RWPE2 (cell line): ENCODE measurements around the gene SGPL1.

ENCODE experiments used
- ATAC-seq: fragments of 200-7000 bp; cut with Tn5 transposase; 3 replicates; pipeline ENCODE4 v1.9.1; 2021; ENCODE audit warnings: low read depth
- DNase-seq: peaks from one replicate; pipeline ENCODE4 v3.0.0-alpha.2; 2020; ENCODE audit warnings: low spot score
- H3K27ac ChIP-seq: fragments of 450-650 bp; 2 replicates; pipeline ENCODE4 v1.5.1; 2017; ENCODE audit warnings: mild to moderate bottlenecking; ENCODE audit not compliant: poor library complexity, severe bottlenecking
- H3K27me3 ChIP-seq: fragments of 250-450 bp; sonication (Bioruptor Pico); 2 replicates; pipeline ENCODE4 v1.5.1; 2021; ENCODE audit warnings: mild to moderate bottlenecking, moderate library complexity; ENCODE audit not compliant: insufficient read depth, poor library complexity, severe bottlenecking
- H3K36me3 ChIP-seq: fragments of 250-450 bp; sonication (Bioruptor Pico); 2 replicates; pipeline ENCODE4 v1.5.1; 2020; ENCODE audit warnings: low read depth, mild to moderate bottlenecking, moderate library complexity
- H3K4me1 ChIP-seq: fragments of 250-450 bp; sonication (Bioruptor Pico); 2 replicates; pipeline ENCODE4 v1.5.1; 2021; ENCODE audit warnings: mild to moderate bottlenecking, moderate library complexity; ENCODE audit not compliant: insufficient read depth, poor library complexity, severe bottlenecking
- H3K4me3 ChIP-seq: fragments of 250-450 bp; sonication (Bioruptor Pico); 2 replicates; pipeline ENCODE4 v1.5.1; 2021; ENCODE audit warnings: mild to moderate bottlenecking, moderate library complexity; ENCODE audit not compliant: severe bottlenecking
- H3K9me3 ChIP-seq: fragments of 250-450 bp; sonication (Bioruptor Pico); 2 replicates; pipeline ENCODE4 v1.5.1; 2021; ENCODE audit warnings: mild to moderate bottlenecking, moderate library complexity; ENCODE audit not compliant: severe bottlenecking
- CTCF ChIP-seq: fragments of 450-650 bp; IDR thresholded peaks from one replicate; pipeline ENCODE4 v1.5.1; 2017; ENCODE audit warnings: mild to moderate bottlenecking, moderate library complexity; ENCODE audit not compliant: poor library complexity, severe bottlenecking

SGPL1 gene

GRCh38 chr10:70889291-70889690 lies 73.5 kb downstream of the SGPL1 start:
- no peak overlapping the region for H3K4me3 ChIP-seq
- ATAC-seq = no peak
- no peaks in the 10 kb centered on the region for H3K9me3 ChIP-seq
- peaks cover 14% of the 10 kb centered on the region for H3K4me1 ChIP-seq
- no peak overlapping the region for H3K27ac ChIP-seq
- no peaks in the 10 kb centered on the region for H3K27me3 ChIP-seq
- H3K36me3 ChIP-seq = peaks cover 7% of the 10 kb centered on the region
- no peak for DNase-seq
- no peak for TF ChIP-seq CTCF

- no peaks in the 10 kb centered on the region for H3K9me3 ChIP-seq
These were observed 75.2 kb downstream of the SGPL1 start for GRCh38 chr10:70890917-70891431.

GRCh38 chr10:70891627-70892026 lies 75.9 kb downstream of the SGPL1 start:
- H3K27me3 ChIP-seq = no peaks in the 10 kb centered on the region
- ATAC-seq (no peak), DNase-seq (no peak)
- no peaks in the 10 kb centered on the region for H3K36me3 ChIP-seq
- TF ChIP-seq CTCF = no peak
- H3K4me3 ChIP-seq = no peak overlapping the region
- H3K4me1 ChIP-seq = peaks cover 14% of the 10 kb centered on the region
- no peak overlapping the region for H3K27ac ChIP-seq
- no peaks in the 10 kb centered on the region for H3K9me3 ChIP-seq

More at GRCh38 chr10:70890917-70891431, 75.2 kb downstream of the SGPL1 start:
- no peak overlapping the region for H3K4me3 ChIP-seq
- H3K4me1 ChIP-seq = peaks cover 14% of the 10 kb centered on the region
- DNase-seq = no peak
- H3K27me3 ChIP-seq = no peaks in the 10 kb centered on the region
- no peak for TF ChIP-seq CTCF
- H3K27ac ChIP-seq = no peak overlapping the region
- no peaks in the 10 kb centered on the region for H3K36me3 ChIP-seq
- no peak for ATAC-seq

- H3K4me3 ChIP-seq = no peak overlapping the region
These were observed 76.9 kb downstream of the SGPL1 start for GRCh38 chr10:70892631-70893030.

More at GRCh38 chr10:70892631-70893030, 76.9 kb downstream of the SGPL1 start:
- DNase-seq = no peak
- no peaks in the 10 kb centered on the region for H3K9me3 ChIP-seq
- no peaks in the 10 kb centered on the region for H3K36me3 ChIP-seq
- no peak for ATAC-seq
- TF ChIP-seq CTCF = no peak
- H3K27ac ChIP-seq = no peak overlapping the region
- H3K4me1 ChIP-seq = peaks cover 14% of the 10 kb centered on the region
- H3K27me3 ChIP-seq = no peaks in the 10 kb centered on the region
